Endodermal cell (in vitro differentiated cells): Measurements from ENCODE around the gene ATXN7. TPM values are rescaled to one million over a fixed set of nuclear protein-coding genes. Genes with fewer than 3 reads are reported as not detected.

Source experiments
- DNase-seq: peaks from one replicate; pipeline ENCODE4 v3.0.0-alpha.2; 2017
- H3K27ac ChIP-seq: 2 replicates; pipeline ENCODE4 v1.5.1; 2013; ENCODE audit warnings: mild to moderate bottlenecking, low read depth, low read length, moderate library complexity
- H3K27me3 ChIP-seq: 2 replicates; pipeline ENCODE4 v1.6.1; 2013; ENCODE audit warnings: mild to moderate bottlenecking, low read length, moderate library complexity; ENCODE audit not compliant: insufficient read depth, control insufficient read depth, poor library complexity, severe bottlenecking
- H3K36me3 ChIP-seq: 2 replicates; pipeline ENCODE4 v1.7.0; 2013; ENCODE audit warnings: mild to moderate bottlenecking, low read length, moderate library complexity; ENCODE audit not compliant: control insufficient read depth, insufficient read depth
- H3K4me1 ChIP-seq: one replicate; pipeline ENCODE4 v1.7.0; 2013; ENCODE audit warnings: low read length; ENCODE audit not compliant: control insufficient read depth, insufficient read depth
- H3K4me3 ChIP-seq: 2 replicates; pipeline ENCODE4 v1.5.1; 2013; ENCODE audit warnings: mild to moderate bottlenecking, low read length, moderate library complexity
- H3K9ac ChIP-seq: 2 replicates; pipeline ENCODE4 v1.6.1; 2013; ENCODE audit warnings: mild to moderate bottlenecking, low read length, moderate library complexity; ENCODE audit not compliant: poor library complexity, severe bottlenecking; ENCODE audit errors: extremely low read depth
- H3K9me3 ChIP-seq: 2 replicates; pipeline ENCODE4 v1.6.1; 2013; ENCODE audit warnings: mild to moderate bottlenecking, low read length, moderate library complexity; ENCODE audit not compliant: control insufficient read depth
- H3K27ac Mint-ChIP-seq: 2 replicates; pipeline ENCODE4 v1.8.0; 2020; ENCODE audit warnings: mixed read lengths
- H3K27me3 Mint-ChIP-seq: 2 replicates; pipeline ENCODE4 v1.8.0; 2021; ENCODE audit warnings: mild to moderate bottlenecking, mixed read lengths; ENCODE audit not compliant: insufficient read depth
- H3K36me3 Mint-ChIP-seq: 2 replicates; pipeline ENCODE4 v1.8.0; 2020; ENCODE audit warnings: low read depth, mixed read lengths
- H3K4me1 Mint-ChIP-seq: 2 replicates; pipeline ENCODE4 v1.8.0; 2020; ENCODE audit warnings: mixed read lengths
- H3K4me3 Mint-ChIP-seq: 2 replicates; pipeline ENCODE4 v1.8.0; 2020; ENCODE audit warnings: mild to moderate bottlenecking, moderate library complexity, mixed read lengths
- H3K9me3 Mint-ChIP-seq: 2 replicates; pipeline ENCODE4 v1.8.0; 2020; ENCODE audit warnings: mild to moderate bottlenecking, mixed read lengths
- CTCF ChIP-seq: fragments of 200-600 bp; sonication (generic); conservative IDR thresholded peaks from 2 replicates; pipeline ENCODE4 v1.5.0; 2021; ENCODE audit warnings: antibody characterized with exemption, mild to moderate bottlenecking
- WGBS, 2 experiments: methylation state at CpG; one replicate each; pipeline versions ENCODE4 v1.1.5 to v1.1.7; 2013; ENCODE audit warnings: missing lambda C conversion rate in 2 of 2, mixed read lengths in 1 of 2; ENCODE audit not compliant: insufficient coverage in 1 of 2, insufficient read length in 1 of 2; 5-methylcytosine and 5-hydroxymethylcytosine counted together
- total RNA-seq, 2 donors: library from RNA; stranded (reverse); fragmentation: NEBNext Ultra II Directional in 1 of 2; extraction: Animal tissue kit (Norgen Biotek cat#: 25700) in 1 of 2; gene quantifications; 2 replicates in 1 of 2; 3 replicates in 1 of 2; pipeline ENCODE4 v1.2.1, GENCODE V29; 2021

The ATXN7 gene
- total RNA-seq, 2 donors from 2014 or later = 28.1 to 28.8 TPM

- no peak overlapping the region for H3K27ac ChIP-seq
- Mint-ChIP-seq H3K4me3 (no peak overlapping the region), H3K9me3 (no peaks in the 10 kb centered on the region), H3K27me3 (no peaks in the 10 kb centered on the region), H3K27ac (no peak overlapping the region), H3K4me1 (peaks cover 52% of the 10 kb centered on the region), H3K36me3 (peaks cover 11% of the 10 kb centered on the region)
- H3K27me3 ChIP-seq = no peaks in the 10 kb centered on the region
- no peak for TF ChIP-seq CTCF
- H3K36me3 ChIP-seq = no peaks in the 10 kb centered on the region
- H3K9me3 ChIP-seq = no peaks in the 10 kb centered on the region
- H3K4me1 ChIP-seq = peaks cover 25% of the 10 kb centered on the region
- no peak overlapping the region for H3K9ac ChIP-seq
- no peak overlapping the region for H3K4me3 ChIP-seq
- WGBS, 2 experiments = 78 to 83% methylated on average over 3 of the region's 3 CpGs
- no peak for DNase-seq
Observed at GRCh38 chr3:63877737-63878393, 14.2 kb downstream of the ATXN7 start.

- DNase-seq = no peak
- Histone ChIP-seq H3K4me3 (no peak overlapping the region), H3K36me3 (no peaks in the 10 kb centered on the region), H3K27me3 (no peaks in the 10 kb centered on the region), H3K9ac (no peak overlapping the region), H3K4me1 (peaks cover 22% of the 10 kb centered on the region), H3K27ac (no peak overlapping the region), H3K9me3 (no peaks in the 10 kb centered on the region)
- TF ChIP-seq CTCF = peak; percentile 31
- no peaks in the 10 kb centered on the region for H3K27me3 Mint-ChIP-seq
- peaks cover 10% of the 10 kb centered on the region for H3K36me3 Mint-ChIP-seq
- H3K4me3 Mint-ChIP-seq = no peak overlapping the region
- H3K4me1 Mint-ChIP-seq = peaks cover 57% of the 10 kb centered on the region
- H3K27ac Mint-ChIP-seq = no peak overlapping the region
- no peaks in the 10 kb centered on the region for H3K9me3 Mint-ChIP-seq
- 73 to 82% methylated on average over 1 to 2 of the region's 2 CpGs for WGBS, 2 experiments
Observed at GRCh38 chr3:63878394-63879060, 14.9 kb downstream of the ATXN7 start.

- H3K27me3 ChIP-seq = no peaks in the 10 kb centered on the region
- WGBS, 2 experiments = 91 to 100% methylated on average over 1 to 5 of the region's 5 CpGs
- TF ChIP-seq CTCF = no peak
- H3K4me1 ChIP-seq = peaks cover 22% of the 10 kb centered on the region
- no peak overlapping the region for H3K27ac ChIP-seq
- Mint-ChIP-seq H3K4me3 (no peak overlapping the region), H3K4me1 (peaks cover 52% of the 10 kb centered on the region), H3K27me3 (no peaks in the 10 kb centered on the region), H3K27ac (no peak overlapping the region), H3K9me3 (no peaks in the 10 kb centered on the region), H3K36me3 (peaks cover 4% of the 10 kb centered on the region)
- no peaks in the 10 kb centered on the region for H3K36me3 ChIP-seq
- H3K4me3 ChIP-seq = no peak overlapping the region
- H3K9ac ChIP-seq = no peak overlapping the region
- no peaks in the 10 kb centered on the region for H3K9me3 ChIP-seq
- DNase-seq = no peak
Observed at GRCh38 chr3:63880653-63881052, 17.0 kb downstream of the ATXN7 start.
